Aorta (tissue), 5 donors: Measurements from ENCODE around the gene DOCK8. TPM values are rescaled to one million over a fixed set of nuclear protein-coding genes. Genes with fewer than 3 reads are reported as not detected.
A peak's percentile ranks its signal among the peaks of the same experiment; 100 is the strongest.

Experiments used
- ATAC-seq: fragments of 200-7000 bp; cut with Tn5 transposase; one replicate; pipeline ENCODE4 v1.9.1; 2022; ENCODE audit warnings: moderate library complexity; ENCODE audit not compliant: low FRiP score
- DNase-seq, 2 donors: peaks; one replicate each; pipeline ENCODE4 v3.0.0-alpha.2; 2020
- H3K27ac ChIP-seq, 2 donors: one replicate each; pipeline ENCODE4 v1.5.1; 2013; ENCODE audit warnings: low read length in 2 of 2, mild to moderate bottlenecking in 2 of 2, moderate library complexity in 2 of 2, control low read depth in 1 of 2, inconsistent platforms in 1 of 2, low read depth in 1 of 2
- H3K27me3 ChIP-seq, 2 donors: one replicate each; pipeline ENCODE4 v1.6.1; 2013; ENCODE audit warnings: control low read depth in 1 of 2, low read length in 1 of 2, mild to moderate bottlenecking in 1 of 2, moderate library complexity in 1 of 2; ENCODE audit not compliant: insufficient read depth in 2 of 2, control insufficient read depth in 1 of 2
- H3K36me3 ChIP-seq, 2 donors: one replicate each; pipeline ENCODE4 v1.6.1; 2013; ENCODE audit warnings: control low read depth in 1 of 2, low read length in 1 of 2, mild to moderate bottlenecking in 1 of 2; ENCODE audit not compliant: insufficient read depth in 2 of 2, control insufficient read depth in 1 of 2
- H3K4me1 ChIP-seq, 2 donors: one replicate each; pipeline ENCODE4 v1.6.1; 2013; ENCODE audit warnings: low read length in 2 of 2, control low read depth in 1 of 2, mild to moderate bottlenecking in 1 of 2, moderate library complexity in 1 of 2; ENCODE audit not compliant: insufficient read depth in 2 of 2, control insufficient read depth in 1 of 2
- H3K4me3 ChIP-seq, 2 donors: one replicate each; pipeline ENCODE4 v1.5.1; 2013; ENCODE audit warnings: low read length in 2 of 2, control low read depth in 1 of 2, mild to moderate bottlenecking in 1 of 2
- H3K9me3 ChIP-seq: one replicate; pipeline ENCODE4 v1.6.1; 2013; ENCODE audit warnings: mild to moderate bottlenecking, low read length; ENCODE audit not compliant: control insufficient read depth
- WGBS, 2 donors: extraction: QIAGEN DNeasy Blood & Tissue Kit; methylation state at CpG; one replicate each; pipeline ENCODE4 v1.1.7; 2013; 5-methylcytosine and 5-hydroxymethylcytosine counted together
- intact Hi-C, 2 donors: fragments of 100-400 bp; cut with DNase I; formaldehyde crosslinking; loops; one replicate each; pipeline versions ENCODE4 v1.14.2 to v1.15.0; 2022
- polyA plus RNA-seq, 2 donors: library from polyadenylated mRNA; stranded (reverse); fragments of 200-250 nt; gene quantifications; one replicate each; pipeline ENCODE4 v1.2.3, GENCODE V29; 2013
- total RNA-seq, 2 donors: library from RNA; stranded (reverse); fragmentation: NEBNext Ultra II Directional; extraction: Animal tissue kit (Norgen Biotek cat#: 25700); gene quantifications; one replicate each; pipeline ENCODE4 v1.2.1, GENCODE V29; 2021
- donor health status: healthy with polysubstance abuse.
- donor health status: Bipolar disorder and iron deficiency.
- donor health status: DM: no; HTN: no; CAD: no.
- donor health status: DM: no; HTN: no; CAD: no.
- donor health status: DM: yes; HTN: yes; CAD: no.

The DOCK8 gene
- total and polyA plus RNA-seq, 4 donors: 2.0 to 42.8 (median 11.5) TPM

DNA sequence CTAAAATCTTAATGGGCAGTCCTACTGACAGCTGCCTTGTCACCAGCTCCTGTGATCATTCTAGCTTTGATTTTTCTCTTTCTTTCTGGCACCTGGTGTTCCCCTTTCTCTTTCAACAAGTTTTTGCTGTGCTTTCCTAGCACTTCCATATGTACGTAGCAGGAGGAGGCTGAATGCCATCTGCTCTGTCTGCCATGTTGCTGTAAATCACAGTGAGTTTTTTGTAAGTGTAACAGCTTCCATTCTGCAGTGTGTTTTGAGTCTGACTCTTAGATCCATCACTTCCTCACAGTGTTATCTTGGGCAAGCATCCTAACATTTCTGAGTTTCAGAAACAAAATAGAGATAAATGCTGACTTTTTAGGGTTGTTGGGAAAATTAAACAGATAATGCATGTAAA, 247.9 kb downstream of the DOCK8 start:
- Histone ChIP-seq H3K4me1 (no peaks in the 10 kb centered on the region), H3K9me3 (no peaks in the 10 kb centered on the region), H3K27me3 (no peaks in the 10 kb centered on the region), H3K27ac (no peak overlapping the region), H3K36me3 (no peaks in the 10 kb centered on the region), H3K4me3 (no peak overlapping the region)
- intact Hi-C loops: no loop called here
- no peak for ATAC-seq
- no peak for DNase-seq
- WGBS, 2 donors: 8 to 42% methylated on average over 1 of the region's 1 CpG

DNA sequence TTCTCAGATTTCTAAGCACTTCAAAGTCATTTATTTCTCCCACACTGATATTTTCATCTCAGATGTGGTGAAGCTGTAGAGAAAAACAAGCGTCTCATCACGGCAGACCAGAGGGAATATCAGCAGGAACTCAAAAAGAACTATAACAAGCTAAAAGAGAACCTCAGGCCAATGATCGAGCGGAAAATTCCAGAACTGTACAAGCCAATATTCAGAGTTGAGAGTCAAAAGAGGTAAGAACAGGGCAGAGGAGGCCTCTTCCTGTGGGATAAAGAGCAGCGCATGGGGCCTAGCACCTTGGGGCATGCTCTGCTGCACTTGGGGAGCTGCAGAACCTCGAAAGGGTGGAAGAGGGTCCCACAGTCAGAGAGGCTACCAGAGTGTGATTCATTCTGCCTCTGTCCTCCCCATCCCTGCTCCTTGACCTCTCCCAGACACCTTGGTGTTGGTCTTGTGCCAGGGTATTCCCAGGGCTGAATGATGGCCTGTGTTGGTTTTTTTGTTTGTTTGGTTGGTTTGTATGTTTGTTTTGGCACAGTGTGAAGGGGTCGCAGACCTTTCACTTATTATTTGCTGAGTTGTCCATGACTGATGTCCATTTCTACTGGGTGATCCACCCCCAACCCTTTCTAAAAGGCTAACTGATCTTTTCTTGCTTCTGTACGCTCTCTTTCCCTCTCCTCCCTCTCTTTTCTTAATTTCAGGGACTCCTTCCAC, 248.9 kb downstream of the DOCK8 start:
- intact Hi-C loops: no loop called here

GRCh38 chr9:466747-467146, 252.1 kb downstream of the DOCK8 start:
- intact Hi-C loops: no loop called here
- H3K27ac ChIP-seq: no peak overlapping the region
- no peak overlapping the region for H3K4me3 ChIP-seq
- no peaks in the 10 kb centered on the region for H3K27me3 ChIP-seq
- no peaks in the 10 kb centered on the region for H3K36me3 ChIP-seq
- WGBS, 2 donors: 85 to 89% methylated on average over 1 of the region's 1 CpG
- H3K4me1 ChIP-seq: peaks cover 0 to 4% of the 10 kb centered on the region in 2 donors
- H3K9me3 ChIP-seq: no peaks in the 10 kb centered on the region
- DNase-seq (no peak), ATAC-seq (no peak)

More for the DNA sequence above, 248.9 kb downstream of the DOCK8 start:
- WGBS, 2 donors: 82 to 90% methylated on average over 8 of the region's 8 CpGs
- DNase-seq (no peak), ATAC-seq (no peak)
- H3K27ac ChIP-seq: no peak overlapping the region
- no peaks in the 10 kb centered on the region for H3K36me3 ChIP-seq
- H3K27me3 ChIP-seq: no peaks in the 10 kb centered on the region
- no peaks in the 10 kb centered on the region for H3K4me1 ChIP-seq
- H3K9me3 ChIP-seq: no peaks in the 10 kb centered on the region
- no peak overlapping the region for H3K4me3 ChIP-seq

DNA sequence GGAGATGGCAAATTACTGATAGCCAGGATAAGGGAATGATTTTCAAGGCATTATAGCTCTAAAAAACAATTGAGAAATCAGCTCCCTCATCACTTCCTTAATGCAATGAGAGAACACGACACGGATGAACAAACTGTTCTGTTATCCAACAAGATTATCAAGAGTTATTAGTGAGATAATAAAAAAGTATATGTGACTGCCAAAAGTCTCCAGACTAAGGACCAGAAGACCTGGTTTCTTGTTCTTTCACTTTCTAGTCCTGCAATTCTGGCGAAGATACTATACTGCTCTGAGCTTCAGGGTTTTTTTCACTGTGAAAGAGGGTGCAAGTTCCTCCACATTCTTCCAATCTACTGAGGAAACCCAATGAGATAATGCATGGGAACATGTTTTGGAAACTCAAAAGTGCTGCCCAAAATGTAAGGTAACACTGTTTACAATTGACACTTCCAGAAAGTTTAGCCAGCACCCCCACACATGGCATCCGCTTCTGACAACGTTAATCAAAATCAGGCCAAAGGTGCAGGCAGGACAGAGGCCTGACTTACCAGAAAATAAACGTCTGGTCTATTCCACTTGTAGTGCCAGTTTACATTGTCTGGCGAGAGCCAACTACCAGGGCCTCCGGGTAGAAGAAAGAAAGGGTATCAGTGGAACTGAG, 254.2 kb downstream of the DOCK8 start:
- H3K4me3 ChIP-seq: peak overlapping the region; percentile 6 to 8
- no peaks in the 10 kb centered on the region for H3K9me3 ChIP-seq
- intact Hi-C loops: no loop called here
- ATAC-seq (peak; percentile 19), DNase-seq (no peak)
- H3K4me1 ChIP-seq: peaks cover 0 to 4% of the 10 kb centered on the region in 2 donors
- WGBS, 2 donors: 7% methylated on average over 8 of the region's 8 CpGs
- H3K36me3 ChIP-seq: no peaks in the 10 kb centered on the region
- no peak overlapping the region for H3K27ac ChIP-seq
- H3K27me3 ChIP-seq: no peaks in the 10 kb centered on the region

DNA sequence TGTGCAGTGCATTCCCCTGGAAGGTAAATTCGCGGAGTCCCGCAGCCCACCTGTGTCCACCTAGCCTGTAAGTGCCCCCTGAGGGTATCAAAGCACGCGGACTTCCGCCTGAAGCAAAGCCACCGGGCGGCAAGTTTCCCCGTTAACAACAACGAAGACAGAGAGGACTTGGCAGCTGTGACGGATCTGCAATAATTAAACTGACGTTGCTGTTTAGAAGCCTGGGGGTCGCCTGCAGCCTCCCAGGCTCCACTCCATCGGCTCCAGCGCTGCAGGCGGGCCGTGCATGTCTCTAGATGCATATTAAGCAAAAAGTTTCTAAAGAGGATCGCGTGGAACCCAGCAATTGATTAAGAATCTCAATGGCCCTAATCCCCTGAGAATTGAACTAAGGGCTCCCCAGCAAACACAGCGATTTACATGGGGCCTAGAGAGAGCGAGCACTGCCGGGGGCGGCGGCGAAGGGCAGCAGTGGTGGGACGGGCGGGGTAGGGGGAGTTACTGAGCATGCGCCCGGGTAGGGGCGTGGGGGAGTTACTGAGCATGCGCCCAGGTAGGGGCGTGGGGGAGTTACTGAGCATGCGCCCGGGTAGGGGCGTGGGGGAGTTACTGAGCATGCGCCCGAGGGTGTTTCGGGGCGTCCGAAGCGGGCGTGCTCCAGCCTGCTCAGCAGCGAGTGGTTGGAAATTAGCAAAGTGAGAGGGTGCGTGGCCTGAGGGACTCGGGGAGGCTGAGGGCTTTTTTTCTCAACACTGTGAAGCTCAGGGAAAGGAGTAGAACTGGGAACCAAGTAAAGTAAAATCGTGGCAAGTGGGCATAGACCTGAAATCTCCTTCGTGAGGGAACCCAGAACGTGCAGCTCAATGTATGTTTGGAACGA, 255.2 kb downstream of the DOCK8 start:
- H3K27me3 ChIP-seq: no peaks in the 10 kb centered on the region
- peak; percentile 92 to 95 for DNase-seq
- no peaks in the 10 kb centered on the region for H3K9me3 ChIP-seq
- 3 to 4% methylated on average over 48 to 49 of the region's 49 CpGs for WGBS, 2 donors
- no peaks in the 10 kb centered on the region for H3K36me3 ChIP-seq
- peak overlapping the region; percentile 27 to 45 for H3K4me3 ChIP-seq
- intact Hi-C loops: no loop called here
- peak; percentile 96 for ATAC-seq
- peaks cover 0 to 4% of the 10 kb centered on the region in 2 donors for H3K4me1 ChIP-seq
- no peak overlapping the region for H3K27ac ChIP-seq

GRCh38 chr9:470552-471194, 256.0 kb downstream of the DOCK8 start:
- intact Hi-C loops: no loop called here
- no peaks in the 10 kb centered on the region for H3K27me3 ChIP-seq
- ATAC-seq (peak; percentile 26), DNase-seq (peak in 1 of 2 donors; percentile 50)
- no peaks in the 10 kb centered on the region for H3K9me3 ChIP-seq
- H3K27ac ChIP-seq: no peak overlapping the region
- peak overlapping the region; percentile 27 to 45 for H3K4me3 ChIP-seq
- peaks cover 0 to 4% of the 10 kb centered on the region in 2 donors for H3K4me1 ChIP-seq
- no peaks in the 10 kb centered on the region for H3K36me3 ChIP-seq
- 7 to 10% methylated on average over 9 of the region's 9 CpGs for WGBS, 2 donors

DNA sequence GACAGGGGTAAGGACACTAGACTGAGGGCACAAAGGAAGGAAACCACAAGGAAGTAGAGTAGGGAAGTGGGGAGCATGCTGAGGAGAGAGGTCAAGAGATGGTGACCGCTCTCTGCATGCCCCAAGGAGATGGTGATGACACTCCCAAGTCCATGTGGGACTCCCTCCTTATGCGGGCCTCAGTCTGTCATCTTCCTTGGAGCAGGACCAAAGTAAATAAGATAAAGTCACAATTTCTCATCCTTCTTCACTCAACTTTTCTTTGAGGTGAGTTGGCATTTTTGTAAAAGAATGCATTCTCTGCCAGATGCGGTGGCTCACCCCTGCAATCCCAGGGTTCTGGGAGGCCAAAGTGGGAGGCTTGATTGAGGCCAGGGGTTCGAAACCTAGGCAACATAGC, 256.7 kb downstream of the DOCK8 start:
- DNase-seq: no peak
- WGBS, 2 donors: 84 to 91% methylated on average over 4 of the region's 4 CpGs
- intact Hi-C loops: no loop called here

DNA sequence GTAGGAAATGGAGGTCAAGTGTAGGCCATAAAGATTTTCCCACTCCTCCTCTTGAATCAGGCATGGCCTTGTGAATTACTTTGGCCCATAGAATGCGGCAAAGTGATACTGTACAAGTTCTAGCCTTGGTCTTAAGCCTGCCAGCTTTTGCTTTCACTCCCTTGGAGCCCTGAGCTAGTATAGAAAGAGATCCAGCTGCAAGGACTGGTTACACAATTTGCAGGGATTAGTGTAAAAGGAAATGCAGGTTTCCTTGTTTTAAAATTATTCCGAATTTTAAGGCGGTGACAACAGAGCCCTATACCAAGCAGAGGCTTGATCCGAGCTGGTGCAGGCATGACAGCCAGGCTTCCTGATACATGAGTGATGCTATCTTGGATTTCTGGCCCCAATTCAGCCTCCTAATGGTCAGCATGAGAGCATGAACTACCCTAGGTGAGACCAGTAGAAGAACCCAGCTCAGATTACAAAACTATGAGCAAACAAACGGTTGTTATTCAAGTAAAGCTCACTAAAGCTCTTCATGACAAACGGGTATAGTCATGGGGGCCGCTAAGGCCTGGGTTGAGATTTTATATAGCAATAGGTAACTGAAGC, 257.9 kb downstream of the DOCK8 start:
- Histone ChIP-seq H3K36me3 (no peaks in the 10 kb centered on the region), H3K4me3 (no peak overlapping the region), H3K27me3 (no peaks in the 10 kb centered on the region), H3K27ac (no peak overlapping the region), H3K4me1 (peaks cover 0 to 4% of the 10 kb centered on the region in 2 donors), H3K9me3 (no peaks in the 10 kb centered on the region)
- 90 to 93% methylated on average over 7 of the region's 7 CpGs for WGBS, 2 donors
- intact Hi-C loops: no loop called here
- DNase-seq (no peak), ATAC-seq (no peak)

More for the DNA sequence above, 256.7 kb downstream of the DOCK8 start:
- Histone ChIP-seq H3K36me3 (no peaks in the 10 kb centered on the region), H3K9me3 (no peaks in the 10 kb centered on the region), H3K4me3 (no peak overlapping the region), H3K27me3 (no peaks in the 10 kb centered on the region), H3K27ac (no peak overlapping the region), H3K4me1 (peaks cover 0 to 4% of the 10 kb centered on the region in 2 donors)
- ATAC-seq: no peak
